Omental fat pad (tissue), 4 donors: ENCODE results near the gene PRKCE. TPM values are rescaled to one million over a fixed set of nuclear protein-coding genes. Genes with fewer than 3 reads are reported as not detected.

ENCODE experiments used
- ATAC-seq: fragments of 150-250 bp; one replicate; pipeline ENCODE4 v1.9.1; 2016; ENCODE audit warnings: mild to moderate bottlenecking, moderate library complexity; ENCODE audit not compliant: low FRiP score
- DNase-seq: peaks from one replicate; pipeline ENCODE4 v3.0.0-alpha.2; 2019; ENCODE audit warnings: low spot score
- CTCF ChIP-seq, 3 donors: fragments of 450-650 bp; IDR thresholded peaks; one replicate each; pipeline ENCODE4 v1.5.1; 2016 to 2017; ENCODE audit warnings: antibody characterized with exemption in 3 of 3, mild to moderate bottlenecking in 3 of 3, moderate library complexity in 2 of 3
- total RNA-seq, 4 donors: library from RNA; depleted of rRNA; stranded (reverse); fragments of >200 nt; gene quantifications; one replicate each; pipeline ENCODE4 v1.1.0, GENCODE V29; 2016

The PRKCE gene
- total RNA-seq, 4 donors from 2014 or later = 8.8 to 24.3 (median 14.0) TPM

GRCh38 chr2:45729753-45730512 is 78.5 kb downstream of the PRKCE start:
- no peak for TF ChIP-seq CTCF (IDR thresholded peaks at IDR 0.05)
- no peak for ATAC-seq
- no peak for DNase-seq

GRCh38 chr2:45731141-45731540 is 79.7 kb downstream of the PRKCE start:
- ATAC-seq (no peak), DNase-seq (no peak)
- TF ChIP-seq CTCF (IDR thresholded peaks at IDR 0.05) = no peak

- ATAC-seq = no peak
- no peak for TF ChIP-seq CTCF (IDR thresholded peaks at IDR 0.05)
- no peak for DNase-seq
These were observed 81.0 kb downstream of the PRKCE start for GRCh38 chr2:45732436-45732835.

GRCh38 chr2:45732946-45733345 is 81.5 kb downstream of the PRKCE start:
- no peak for TF ChIP-seq CTCF (IDR thresholded peaks at IDR 0.05)
- DNase-seq (no peak), ATAC-seq (no peak)

GRCh38 chr2:45734336-45734735 is 82.9 kb downstream of the PRKCE start:
- no peak for ATAC-seq
- no peak for TF ChIP-seq CTCF (IDR thresholded peaks at IDR 0.05)

GRCh38 chr2:45734952-45735351 is 83.5 kb downstream of the PRKCE start:
- DNase-seq (no peak), ATAC-seq (no peak)
- TF ChIP-seq CTCF (IDR thresholded peaks at IDR 0.05) = no peak

More at GRCh38 chr2:45734336-45734735, 82.9 kb downstream of the PRKCE start:
- DNase-seq = no peak
